NCI-H460 (cell line): Measurements from ENCODE around the gene HPSE2. TPM values are rescaled to one million over a fixed set of nuclear protein-coding genes. Genes with fewer than 3 reads are reported as not detected.

Experiments
- DNase-seq: peaks from one replicate; pipeline ENCODE4 v3.0.0-alpha.2; 2016; ENCODE audit warnings: low read depth; ENCODE audit errors: extremely low read depth
- total RNA-seq: library from RNA; depleted of rRNA; stranded (reverse); fragments of >200 nt; shearing (Covaris generic); gene quantifications from 2 replicates; pipeline ENCODE4 v1.2.3, GENCODE V29; 2014

Gene HPSE2
- total RNA-seq, 1 experiment from 2014 or later: not detected

DNA sequence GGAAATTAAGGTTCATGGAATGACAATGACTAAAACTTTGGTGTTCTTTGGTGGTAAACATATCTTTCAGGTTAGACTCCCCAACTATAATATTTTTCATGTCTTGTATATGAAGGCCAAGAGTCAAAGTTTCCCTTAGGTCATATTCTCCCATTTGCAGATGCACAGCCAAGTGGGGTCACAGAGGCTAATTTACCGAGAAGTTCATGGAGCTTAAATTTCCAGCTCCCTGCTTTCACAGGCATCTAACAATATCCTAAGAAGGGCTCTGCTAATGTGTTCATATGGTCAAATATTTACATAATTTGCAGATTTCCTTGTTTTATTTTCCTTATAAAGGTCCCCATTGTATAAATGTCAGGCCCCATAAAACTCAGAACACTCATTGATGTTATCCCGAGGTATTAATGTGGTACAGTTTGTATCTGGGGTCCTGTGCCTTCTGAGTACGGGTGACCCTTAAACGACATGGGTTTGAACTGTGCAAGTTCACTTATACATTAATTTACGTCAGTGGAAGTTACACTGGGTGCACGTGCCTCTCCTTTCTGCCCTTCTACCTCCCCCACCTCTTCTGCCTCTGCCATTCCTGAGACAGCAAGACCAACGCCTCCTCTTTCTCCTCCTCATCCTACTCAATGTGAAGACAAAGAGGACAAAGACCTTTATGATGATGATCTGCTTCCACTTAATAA is 603.0 kb downstream of the HPSE2 start:
- DNase-seq: no peak

DNA sequence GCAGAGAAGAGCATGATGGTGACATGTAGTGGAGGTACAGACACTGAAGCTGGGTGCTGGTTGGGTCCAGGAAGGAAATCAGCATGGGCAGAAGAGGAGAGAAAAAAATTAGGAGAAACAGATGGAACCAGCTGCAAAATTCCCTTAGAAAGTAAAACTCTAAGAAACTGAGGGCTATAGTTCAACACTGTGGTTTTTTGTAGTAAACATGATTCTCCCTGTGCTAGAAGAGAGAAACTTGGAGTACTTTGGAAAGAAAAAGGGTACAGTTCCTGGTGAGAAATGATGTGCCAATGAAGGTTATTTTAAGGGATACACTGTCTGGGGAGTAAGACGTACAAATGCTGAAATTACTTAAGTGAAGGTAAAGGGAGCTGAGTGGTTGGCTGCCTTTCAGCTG is 607.4 kb downstream of the HPSE2 start:
- DNase-seq: no peak

DNA sequence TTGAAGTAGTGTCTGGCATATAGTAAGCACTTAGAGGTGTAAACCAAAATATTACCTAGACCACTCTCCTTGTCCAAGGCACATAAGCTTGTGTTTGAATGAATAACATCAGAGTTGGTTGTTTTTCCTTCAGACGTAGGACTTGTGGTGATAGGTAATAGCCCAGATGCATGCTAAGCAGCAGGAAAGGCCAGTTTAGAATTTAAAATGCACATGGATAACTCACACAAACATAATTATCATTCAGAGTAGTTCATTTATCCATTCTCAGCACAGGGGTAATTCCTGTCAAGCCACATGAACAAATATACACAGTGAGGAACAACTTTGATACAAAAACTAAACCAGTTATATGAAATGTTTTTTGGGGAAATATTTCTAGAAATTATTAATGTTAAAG is 607.9 kb downstream of the HPSE2 start:
- no peak for DNase-seq

DNA sequence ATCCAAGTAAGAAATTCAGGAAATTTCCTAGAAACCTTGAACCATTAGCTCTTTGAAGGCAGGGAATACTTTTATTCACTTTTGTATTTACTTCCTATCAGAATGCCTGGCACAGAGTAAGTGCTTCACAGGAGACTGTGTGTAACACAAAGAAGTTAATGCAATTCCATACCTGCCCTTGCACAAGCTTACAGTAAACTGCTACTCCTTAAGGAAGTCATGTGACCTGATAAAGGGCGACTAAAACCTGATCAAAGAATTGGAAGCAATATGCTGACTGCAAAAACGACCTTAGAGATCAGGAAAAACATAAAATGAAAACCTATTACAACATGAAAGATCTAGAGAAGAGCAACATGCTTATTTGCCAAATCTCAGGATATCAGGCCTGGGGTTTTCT is 610.7 kb downstream of the HPSE2 start:
- no peak for DNase-seq

DNA sequence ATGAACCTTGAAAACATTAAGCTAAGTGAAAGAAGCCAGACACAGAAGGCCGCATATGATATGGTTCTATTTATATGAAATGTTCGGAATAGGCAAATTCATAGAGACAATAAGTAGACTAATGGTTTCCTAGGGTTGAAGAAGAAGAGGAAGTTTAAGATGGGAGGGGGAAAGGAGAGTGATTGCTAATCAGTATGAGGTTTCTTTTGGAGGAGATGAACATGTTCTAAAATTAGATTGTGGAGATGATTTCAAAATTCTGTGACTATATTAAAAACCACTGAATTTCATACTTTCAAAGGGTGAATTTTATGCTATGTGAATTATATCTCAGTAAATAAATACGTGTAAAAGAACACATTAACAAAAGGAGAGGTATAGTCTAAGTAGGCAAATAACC is 612.5 kb downstream of the HPSE2 start:
- no peak for DNase-seq

DNA sequence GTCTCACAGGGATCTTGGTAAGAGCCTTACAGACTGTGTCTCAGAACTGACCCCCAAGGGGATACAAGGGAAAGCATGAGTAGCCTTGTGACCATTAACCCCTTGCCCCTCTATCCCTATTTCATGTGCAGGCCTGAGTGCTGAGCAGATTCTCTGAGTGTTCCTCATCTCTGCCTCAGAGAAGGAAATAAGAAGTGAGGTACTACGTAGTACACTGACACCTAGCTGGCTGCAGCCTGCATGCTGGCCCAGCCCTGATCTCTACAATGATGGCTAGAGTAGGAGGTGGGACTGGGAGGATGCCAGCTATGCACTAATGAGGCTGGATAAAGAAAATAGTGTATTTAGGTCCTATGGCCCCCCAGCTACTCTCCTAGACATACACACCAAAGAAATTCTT is 614.0 kb downstream of the HPSE2 start:
- DNase-seq: no peak

DNA sequence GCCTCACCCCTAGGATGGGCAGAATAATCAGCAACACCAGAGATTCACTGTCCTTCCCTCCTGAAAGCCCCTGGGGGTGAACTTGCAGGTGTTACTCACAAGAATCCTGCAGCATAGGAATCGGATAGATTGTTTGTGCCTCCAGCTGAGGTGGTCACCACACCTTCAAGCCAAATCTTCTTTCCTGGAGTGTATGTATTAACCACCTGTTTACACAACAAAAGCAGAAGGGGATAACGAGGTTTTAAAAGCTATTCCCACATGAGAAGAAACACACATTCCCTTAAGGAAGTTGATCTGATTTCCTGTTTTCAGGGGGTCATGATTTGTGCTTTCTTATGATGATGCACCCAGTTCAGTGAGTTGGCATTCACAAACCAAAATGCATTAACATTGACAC is 615.1 kb downstream of the HPSE2 start:
- no peak for DNase-seq

DNA sequence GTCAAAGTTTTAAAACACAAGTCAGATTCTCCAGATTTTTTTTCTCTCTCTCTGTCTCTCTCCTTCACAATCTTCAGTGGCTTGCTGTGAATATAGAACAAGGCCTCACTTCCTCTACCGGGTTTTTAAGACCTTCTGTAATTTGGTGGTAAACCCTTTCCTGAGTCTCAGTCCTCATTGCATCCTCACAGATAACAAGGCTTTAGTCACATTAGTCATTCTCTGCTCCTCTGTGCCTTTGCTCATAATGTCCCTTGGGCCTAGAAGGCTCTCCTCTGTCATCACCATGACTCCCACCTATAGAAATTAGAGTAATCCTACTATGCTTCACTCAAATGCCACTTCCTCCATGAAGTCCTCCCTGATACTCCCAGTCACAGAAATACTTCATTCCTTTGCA is 616.2 kb downstream of the HPSE2 start:
- DNase-seq: no peak

DNA sequence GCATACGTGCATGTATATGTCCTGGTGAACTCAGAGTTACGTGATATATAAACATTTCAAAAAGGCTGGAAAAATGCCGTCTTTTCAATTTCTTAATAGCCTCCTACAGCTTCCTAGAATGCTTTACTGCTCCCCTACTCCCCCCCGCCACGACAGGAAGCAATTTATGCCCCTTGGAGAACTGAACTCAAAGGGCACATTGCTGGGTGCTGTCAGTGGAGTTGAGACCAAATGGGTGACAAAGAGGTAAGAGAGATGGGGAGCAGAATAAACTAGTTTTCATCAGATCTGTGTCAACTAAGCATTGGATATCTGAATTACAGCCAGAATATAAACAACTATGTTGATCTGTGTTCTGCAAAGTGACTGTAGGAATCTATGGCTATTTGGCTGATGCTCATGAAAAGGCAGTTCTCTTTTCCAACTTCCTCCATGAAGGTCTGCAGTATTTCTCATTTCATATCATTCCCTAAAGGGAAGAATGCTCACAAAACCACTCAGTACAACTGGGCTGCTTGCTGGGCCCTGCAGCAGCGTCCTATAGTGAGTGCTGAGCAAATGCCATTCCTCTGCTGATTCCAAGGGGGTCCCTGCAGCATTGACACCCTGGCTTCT is 617.6 kb downstream of the HPSE2 start:
- no peak for DNase-seq

DNA sequence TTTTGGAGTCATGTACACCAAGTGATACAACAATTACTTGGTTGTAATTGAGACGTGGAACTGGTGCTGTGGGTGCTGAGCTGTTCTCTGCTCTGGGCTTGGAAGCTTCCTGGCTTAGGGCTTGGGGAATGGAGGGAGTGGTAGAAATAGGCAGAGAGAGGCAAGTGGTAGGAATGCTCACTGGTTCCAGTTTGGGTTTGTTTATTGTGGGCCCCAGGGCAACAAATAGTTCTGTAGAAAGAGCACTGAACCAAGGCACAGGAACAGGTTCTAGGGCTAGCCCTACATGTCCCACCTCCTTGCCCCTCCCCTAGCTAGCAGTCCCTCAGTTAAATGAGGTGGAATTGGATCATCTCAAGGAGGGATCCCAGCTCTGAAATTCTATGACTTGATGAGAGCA is 622.2 kb downstream of the HPSE2 start:
- no peak for DNase-seq

DNA sequence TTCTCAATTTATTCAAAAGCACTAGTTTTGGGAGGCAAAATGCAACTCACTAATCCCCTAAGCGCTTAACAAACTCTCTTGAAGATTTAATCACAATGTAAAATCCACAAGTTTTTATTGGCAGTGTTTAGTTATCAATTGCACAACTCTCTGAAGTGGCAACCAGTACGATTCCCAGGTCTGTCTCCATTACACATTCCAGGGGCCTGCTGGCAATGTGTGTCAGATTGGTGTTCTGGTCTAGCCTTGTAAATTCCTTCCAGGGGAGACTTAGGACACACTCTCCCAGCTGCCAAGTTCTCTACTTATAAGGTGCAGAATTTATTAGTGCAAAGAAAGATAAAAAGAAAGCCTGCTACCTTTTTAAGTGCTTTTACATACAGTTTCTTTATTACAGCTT is 624.2 kb downstream of the HPSE2 start:
- no peak for DNase-seq

DNA sequence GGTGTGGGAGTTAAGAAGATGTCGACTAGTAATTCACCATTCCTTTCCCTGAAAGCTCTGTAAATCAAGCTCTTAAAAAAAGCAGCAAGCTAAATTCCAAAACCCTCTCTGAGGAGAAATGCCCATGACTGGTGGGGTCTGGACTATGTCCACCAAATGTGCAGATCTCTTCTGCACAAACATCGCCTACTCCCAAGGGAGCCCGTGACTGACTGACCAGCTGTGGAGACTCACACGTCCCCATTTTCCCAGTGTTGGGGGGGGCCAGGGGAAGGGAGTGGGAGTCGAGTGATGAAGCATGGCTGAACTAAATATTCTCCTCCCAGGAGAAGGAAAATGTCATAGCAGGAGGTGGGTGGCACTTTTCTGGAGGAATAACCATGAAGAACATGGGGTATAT is 624.8 kb downstream of the HPSE2 start:
- no peak for DNase-seq

DNA sequence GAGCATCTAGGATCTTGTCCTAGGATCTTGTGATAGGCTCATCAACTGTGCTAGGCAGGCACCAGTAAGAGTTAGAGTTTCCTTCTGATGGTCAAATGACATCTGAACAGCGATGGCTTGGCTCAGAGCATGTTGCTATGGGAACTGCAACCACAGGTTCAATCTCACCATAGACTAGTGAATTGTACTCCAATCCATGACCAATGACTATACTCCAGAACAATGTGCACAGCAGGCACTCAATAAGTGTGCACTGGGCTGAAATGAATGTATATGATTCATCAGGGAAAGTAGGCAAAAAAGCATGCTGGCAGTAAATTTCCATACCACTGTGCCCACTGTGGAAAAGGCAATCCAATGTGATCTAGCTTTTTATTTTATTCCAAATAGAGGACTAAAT is 625.4 kb downstream of the HPSE2 start:
- no peak for DNase-seq

DNA sequence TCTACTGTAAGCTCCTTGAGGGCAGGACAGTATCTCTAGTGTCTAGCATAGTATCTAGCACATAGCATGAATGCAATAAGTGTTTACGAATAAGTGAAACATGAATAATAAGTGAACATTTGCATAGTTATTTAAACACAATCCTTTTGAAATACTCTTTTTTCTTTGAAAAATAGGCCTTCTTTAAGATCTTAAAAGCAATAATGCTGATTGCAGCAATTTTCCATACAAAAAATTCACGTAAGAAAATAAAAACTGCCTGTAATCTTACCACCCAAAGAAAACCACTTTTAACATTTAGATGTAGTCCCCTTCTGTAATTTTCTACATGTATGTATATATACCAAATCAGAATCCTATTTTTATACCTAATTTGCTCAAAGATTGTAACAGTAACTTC is 626.4 kb downstream of the HPSE2 start:
- DNase-seq: no peak

DNA sequence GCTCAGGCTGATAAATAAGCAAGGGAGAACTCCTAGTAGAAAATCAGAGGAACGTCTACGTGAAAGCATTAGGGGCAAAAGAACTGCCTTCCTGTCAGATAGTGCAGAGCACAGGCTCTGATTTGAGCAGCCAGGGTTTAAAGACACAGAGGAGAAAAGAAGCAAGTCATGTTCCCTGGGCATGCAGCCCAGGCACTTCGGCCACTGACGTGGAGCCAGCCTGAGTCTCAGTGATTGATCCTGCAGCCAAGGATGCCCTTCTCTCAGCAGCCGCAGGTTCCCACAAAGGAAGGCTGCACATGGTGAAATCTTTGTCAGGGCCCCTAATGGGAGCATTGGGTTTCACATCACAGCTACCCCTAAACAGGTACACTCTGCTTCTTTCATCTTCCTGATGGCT is 627.2 kb downstream of the HPSE2 start:
- no peak for DNase-seq

DNA sequence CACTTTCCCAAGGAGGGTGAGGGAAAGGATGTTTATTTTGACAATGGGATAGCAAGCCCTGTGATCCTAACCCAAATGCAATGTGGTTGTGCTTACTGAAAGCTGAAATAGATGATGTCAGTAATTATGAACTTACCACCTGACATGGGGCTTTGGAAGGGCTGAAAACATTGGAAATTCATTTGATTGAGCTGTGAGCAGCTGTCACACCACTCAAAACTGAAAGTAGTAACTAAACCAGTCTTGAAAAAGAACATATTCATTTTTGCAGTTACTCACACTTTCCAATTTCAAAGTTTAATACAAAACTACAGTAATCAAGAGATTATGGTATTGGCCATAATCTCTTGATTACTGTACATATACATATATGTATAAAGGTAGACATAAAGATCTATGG is 633.4 kb downstream of the HPSE2 start:
- no peak for DNase-seq

DNA sequence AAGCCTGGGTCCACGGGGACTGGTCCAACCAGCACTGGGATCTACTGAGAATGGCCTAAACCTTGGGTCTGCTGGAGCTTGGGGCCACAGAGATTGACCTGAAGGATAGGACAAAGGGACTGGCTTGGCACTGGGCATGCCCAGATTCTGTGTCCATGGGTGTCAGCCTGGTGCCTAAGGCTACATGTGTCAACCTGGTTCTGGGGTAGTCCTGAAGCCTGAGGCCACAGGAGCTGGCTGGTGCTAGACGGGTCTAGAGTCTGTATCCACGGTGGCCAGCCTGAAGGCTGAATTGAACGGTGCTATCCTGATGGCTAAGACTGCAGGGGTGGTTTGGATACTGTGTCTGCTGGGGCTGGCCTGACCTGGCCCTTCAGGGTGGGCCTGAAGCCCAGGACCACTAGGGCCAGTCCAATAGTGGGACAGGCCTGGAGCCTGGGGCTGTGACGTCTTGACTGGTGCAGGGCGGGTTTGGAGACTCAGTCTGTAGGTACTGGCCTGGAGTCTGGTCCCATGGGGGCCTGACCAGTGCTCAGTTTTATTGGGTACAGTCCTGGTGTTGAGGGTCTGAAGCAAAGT is 636.5 kb downstream of the HPSE2 start:
- DNase-seq: no peak

DNA sequence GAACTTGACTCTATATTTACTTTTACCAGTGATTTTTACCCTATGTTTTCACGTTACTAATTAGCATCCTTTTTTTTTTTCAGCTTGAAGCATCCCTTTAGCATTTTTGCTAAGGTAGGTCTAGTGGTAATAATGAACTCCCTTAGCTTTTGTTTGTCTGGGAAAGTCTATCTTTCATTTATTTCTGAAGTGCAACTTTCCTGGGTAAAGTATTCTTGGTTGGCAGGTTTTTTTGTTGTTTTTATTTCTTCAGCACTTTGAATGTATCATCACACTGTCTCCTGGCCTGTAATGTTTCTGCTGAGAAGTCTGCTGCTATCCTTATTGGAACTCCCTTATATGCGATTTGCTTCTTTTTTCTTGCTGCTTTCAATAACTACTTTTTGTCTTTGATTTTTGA is 639.2 kb downstream of the HPSE2 start:
- DNase-seq: no peak

DNA sequence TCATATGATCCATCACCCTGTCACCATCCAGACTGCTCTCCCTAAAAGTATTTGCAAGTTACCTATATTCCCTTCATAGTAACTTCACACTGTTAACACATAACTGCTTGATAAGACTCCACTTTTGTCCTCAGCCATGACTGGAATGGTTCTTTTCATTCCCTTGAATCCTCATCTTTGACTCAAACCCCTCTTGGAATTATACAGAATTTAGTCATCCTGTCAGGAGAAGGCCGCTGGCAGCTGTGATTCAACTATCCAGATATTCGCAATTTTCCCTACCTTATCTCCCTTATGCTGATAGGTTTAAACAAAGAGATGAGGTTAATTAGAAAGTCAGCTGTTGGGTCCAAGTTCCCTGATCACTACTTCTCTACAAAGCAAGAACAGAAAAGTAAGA is 646.0 kb downstream of the HPSE2 start:
- no peak for DNase-seq

DNA sequence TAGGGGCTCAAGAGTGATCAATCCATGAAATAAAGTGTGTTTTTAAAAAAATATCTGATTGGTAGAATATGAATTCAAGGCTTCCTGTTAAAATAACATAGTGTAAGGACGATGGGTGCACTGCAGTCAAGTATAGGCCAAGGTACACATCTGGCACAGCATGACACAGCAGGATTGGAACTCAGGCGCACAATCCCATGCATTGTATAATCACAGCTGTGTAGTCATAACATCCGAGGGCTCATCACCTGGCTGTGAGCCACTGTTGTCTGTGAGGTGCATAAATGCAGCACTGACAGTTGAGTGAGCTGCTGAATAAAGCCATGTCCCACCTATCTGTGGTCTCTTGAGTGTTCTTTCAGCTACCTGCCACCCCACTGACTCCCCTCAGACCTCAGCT is 646.6 kb downstream of the HPSE2 start:
- peak; percentile 45 for DNase-seq

DNA sequence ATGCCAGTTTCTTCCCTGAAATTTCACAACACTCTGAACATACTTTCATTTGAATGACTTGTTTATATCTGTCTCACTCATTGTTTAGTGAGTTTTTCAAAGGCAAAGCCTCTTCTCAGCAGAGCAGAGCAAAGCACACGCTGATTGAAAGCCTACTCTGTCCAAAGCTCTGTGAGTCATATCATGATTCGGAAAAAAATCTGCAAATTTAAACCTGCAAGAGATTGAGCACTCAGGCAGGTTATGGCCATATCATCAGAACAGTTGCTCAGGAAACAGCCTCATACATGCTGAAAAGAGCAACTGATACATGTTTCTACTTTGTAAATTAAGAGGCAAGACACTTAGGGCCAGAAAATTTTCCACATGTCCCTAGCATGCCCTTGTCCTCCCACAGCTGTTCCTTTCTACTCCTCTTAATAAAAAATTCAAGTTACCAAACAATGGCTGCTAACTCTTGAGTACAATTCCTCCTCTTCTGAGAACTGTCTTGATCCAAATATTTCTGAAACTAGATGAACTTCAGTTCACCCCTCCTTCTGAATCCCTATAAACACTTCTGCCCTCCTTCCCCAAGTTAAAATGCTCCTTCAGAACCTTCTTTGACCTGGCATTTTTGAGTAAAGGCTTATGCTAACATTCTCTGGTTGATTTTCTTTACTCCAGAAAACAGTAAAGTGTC is 648.4 kb downstream of the HPSE2 start:
- DNase-seq: no peak

DNA sequence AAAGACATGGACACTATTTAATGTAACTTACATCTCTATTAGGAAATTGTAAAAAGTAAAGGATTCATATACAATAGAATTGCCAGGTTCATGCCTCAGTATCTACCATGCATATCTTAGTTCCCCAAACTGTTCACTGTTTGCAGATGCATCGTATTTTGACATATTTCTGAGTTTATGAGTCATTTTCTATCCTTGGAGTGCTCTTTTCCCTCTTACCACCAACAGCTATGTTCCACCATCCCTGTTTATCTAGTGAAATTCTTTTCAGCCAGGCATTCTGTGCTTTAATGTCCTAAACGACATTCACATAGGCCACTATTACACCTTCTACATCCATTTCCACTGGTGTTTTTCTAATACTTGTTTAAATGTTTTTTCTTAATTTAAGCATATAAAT is 649.6 kb downstream of the HPSE2 start:
- no peak for DNase-seq
